Adrenal gland (tissue), 12 donors: Measurements from ENCODE around the gene PRKN. TPM values are rescaled to one million over a fixed set of nuclear protein-coding genes. Genes with fewer than 3 reads are reported as not detected.
A peak's percentile ranks its signal among the peaks of the same experiment; 100 is the strongest.

ENCODE experiments used
- DNase-seq, 7 donors: peaks; one replicate each; pipeline ENCODE4 v3.0.0-alpha.2; 2019 to 2020
- H3K27ac ChIP-seq, 5 donors: fragments of 200-600 bp; sonication (generic) in 4 of 5; 1 replicate in 3 of 5; 2 replicates in 2 of 5; pipeline versions ENCODE4 v1.5.1 to v1.8.0; 2016 to 2020; ENCODE audit warnings: mild to moderate bottlenecking in 1 of 5
- H3K27me3 ChIP-seq: fragments of 200-600 bp; 2 replicates; pipeline ENCODE4 v1.8.0; 2021
- H3K36me3 ChIP-seq, 2 donors: fragments of 200-600 bp; replicated peaks in 1 of 2; 1 replicate in 1 of 2; 2 replicates in 1 of 2; pipeline versions ENCODE4 v1.5.1 to v1.8.0; 2018 to 2022
- H3K4me1 ChIP-seq, 2 donors: fragments of 200-600 bp; replicated peaks in 1 of 2; 1 replicate in 1 of 2; 2 replicates in 1 of 2; pipeline versions ENCODE4 v1.5.1 to v1.8.0; 2018 to 2021
- H3K4me3 ChIP-seq, 4 donors: fragments of 200-600 bp; sonication (generic) in 3 of 4; one replicate each; pipeline ENCODE4 v1.5.1; 2016 to 2018
- H3K9me3 ChIP-seq, 3 donors: fragments of 200-600 bp; sonication (generic) in 1 of 3; replicated peaks in 1 of 3; 1 replicate in 2 of 3; 2 replicates in 1 of 3; pipeline versions ENCODE4 v1.5.1 to v1.8.0; 2016 to 2021
- CTCF ChIP-seq, 6 experiments: fragments of 450-650 bp in 4 of 6; fragments of 200-600 bp in 2 of 6; sonication (generic) in 1 of 6; IDR thresholded peaks; 1 replicate in 5 of 6; 2 replicates in 1 of 6; pipeline versions ENCODE4 v1.5.1 to v1.8.0; 2016 to 2021; ENCODE audit warnings: antibody characterized with exemption in 6 of 6, mild to moderate bottlenecking in 2 of 6, moderate library complexity in 1 of 6
- POLR2A ChIP-seq, 2 donors: fragments of 450-650 bp; IDR thresholded peaks; one replicate each; pipeline ENCODE4 v1.6.1; 2017; ENCODE audit warnings: antibody characterized with exemption in 2 of 2, mild to moderate bottlenecking in 2 of 2, moderate library complexity in 1 of 2
- WGBS, 4 donors: extraction: QIAGEN DNeasy Blood & Tissue Kit in 2 of 4; methylation state at CpG; one replicate each; pipeline versions ENCODE4 v1.1.5 to v1.1.7; 2013 to 2017; 5-methylcytosine and 5-hydroxymethylcytosine counted together
- intact Hi-C, 2 donors: fragments of 100-400 bp; cut with DNase I; formaldehyde crosslinking; loops; one replicate each; pipeline versions ENCODE4 v1.14.1 to v1.15.0; 2022 to 2023
- polyA plus RNA-seq, 3 donors: library from polyadenylated mRNA; stranded (reverse); fragments of 200-250 nt in 2 of 3; fragments of 350-450 nt in 1 of 3; fragmentation: Illumina TruSeq in 1 of 3; extraction: RNeasy Lipid Tissue Mini Kit (QIAGEN cat#74804) in 1 of 3; gene quantifications; one replicate each; pipeline ENCODE4 v1.2.3, GENCODE V29; 2013 to 2014
- total RNA-seq, 9 donors: library from RNA; depleted of rRNA in 4 of 9; stranded (reverse); fragments of >200 nt in 4 of 9; fragments of 120-200 nt in 1 of 9; fragmentation: NEBNext Ultra II Directional in 1 of 9; extraction: Animal tissue kit (Norgen Biotek cat#: 25700) in 1 of 9; gene quantifications; one replicate each; pipeline versions ENCODE4 v1.1.0 to v1.2.4, GENCODE V29; 2013 to 2023
- donor health status: healthy with polysubstance abuse.
- donor health status: Bipolar disorder and iron deficiency.
- donor health status: DM: yes; HTN: yes; CAD: no.
- donor health status: DM: no; HTN: no; CAD: no.
- donor health status: DM: no; HTN: no; CAD: no.
- donor health status: DM: yes; HTN: yes; CAD: no.

Gene PRKN
- total and polyA plus RNA-seq, 12 donors = 1.9 to 159 (median 13.3) TPM

- Histone ChIP-seq H3K27me3 (no peaks in the 10 kb centered on the region), H3K27ac (no peak overlapping the region), H3K9me3 (no peaks in the 10 kb centered on the region), H3K4me1 (no peaks in the 10 kb centered on the region), H3K4me3 (no peak overlapping the region), H3K36me3 (no peaks in the 10 kb centered on the region)
- TF ChIP-seq CTCF (IDR thresholded peaks at IDR 0.05) (no peak), POLR2A (IDR thresholded peaks at IDR 0.05) (no peak)
- no peak for DNase-seq
- intact Hi-C loops = no loop called here
- 95 to 96% (median 96%) methylated on average over 2 of the region's 2 CpGs for WGBS, 4 donors
These were observed 618.0 kb downstream of the PRKN start for GRCh38 chr6:162109480-162110050.

- no peak overlapping the region for H3K4me3 ChIP-seq
- TF ChIP-seq CTCF (IDR thresholded peaks at IDR 0.05) (no peak), POLR2A (IDR thresholded peaks at IDR 0.05) (no peak)
- H3K36me3 ChIP-seq = no peaks in the 10 kb centered on the region
- DNase-seq = no peak
- intact Hi-C loops = no loop called here
- H3K27me3 ChIP-seq = no peaks in the 10 kb centered on the region
- no peaks in the 10 kb centered on the region for H3K9me3 ChIP-seq
- no peak overlapping the region for H3K27ac ChIP-seq
- 82 to 91% (median 90%) methylated on average over 3 of the region's 3 CpGs for WGBS, 4 donors
- no peaks in the 10 kb centered on the region for H3K4me1 ChIP-seq
These were observed 619.5 kb downstream of the PRKN start for GRCh38 chr6:162108041-162108440.

- Histone ChIP-seq H3K4me3 (no peak overlapping the region), H3K36me3 (no peaks in the 10 kb centered on the region), H3K9me3 (no peaks in the 10 kb centered on the region), H3K27ac (no peak overlapping the region), H3K4me1 (no peaks in the 10 kb centered on the region), H3K27me3 (no peaks in the 10 kb centered on the region)
- TF ChIP-seq POLR2A (IDR thresholded peaks at IDR 0.05) = no peak
- TF ChIP-seq CTCF (IDR thresholded peaks at IDR 0.05) = no peak
- intact Hi-C loops = no loop called here
- WGBS, 4 donors = 81 to 90% (median 85%) methylated on average over 5 of the region's 5 CpGs
- no peak for DNase-seq
These were observed 627.5 kb downstream of the PRKN start for GRCh38 chr6:162100096-162100495.

GRCh38 chr6:162099685-162100084 lies 627.9 kb downstream of the PRKN start:
- H3K27me3 ChIP-seq = no peaks in the 10 kb centered on the region
- TF ChIP-seq CTCF (IDR thresholded peaks at IDR 0.05) = no peak
- TF ChIP-seq POLR2A (IDR thresholded peaks at IDR 0.05) = no peak
- no peaks in the 10 kb centered on the region for H3K36me3 ChIP-seq
- intact Hi-C loops = no loop called here
- H3K27ac ChIP-seq = no peak overlapping the region
- WGBS, 4 donors = 59 to 75% (median 71%) methylated on average over 5 of the region's 5 CpGs
- H3K9me3 ChIP-seq = no peaks in the 10 kb centered on the region
- no peaks in the 10 kb centered on the region for H3K4me1 ChIP-seq
- DNase-seq = peak in 5 of 7 donors; percentile 23 to 53 (median 39)
- no peak overlapping the region for H3K4me3 ChIP-seq
